Esophagus (tissue), 2 donors: ENCODE measurements around the gene CHST4. TPM values are rescaled to one million over a fixed set of nuclear protein-coding genes. Genes with fewer than 3 reads are reported as not detected.
"Not testable (repeated sequence)": the region's sequence is repeated elsewhere in the genome, so short reads cannot be mapped to it uniquely, and the experiment has no call there.

Source experiments
- H3K27ac ChIP-seq, 2 donors: one replicate each; pipeline ENCODE4 v1.5.1; 2013; ENCODE audit warnings: low read depth in 2 of 2, mild to moderate bottlenecking in 2 of 2, inconsistent platforms in 1 of 2, low read length in 1 of 2, moderate library complexity in 1 of 2
- H3K27me3 ChIP-seq, 2 donors: one replicate each; pipeline ENCODE4 v1.6.1; 2013; ENCODE audit warnings: low read length in 2 of 2, control low read depth in 1 of 2, mild to moderate bottlenecking in 1 of 2; ENCODE audit not compliant: insufficient read depth in 2 of 2, control insufficient read depth in 1 of 2
- H3K36me3 ChIP-seq, 2 donors: one replicate each; pipeline ENCODE4 v1.6.1; 2013; ENCODE audit warnings: low read length in 1 of 2; ENCODE audit not compliant: control insufficient read depth in 2 of 2, insufficient read depth in 2 of 2
- H3K4me1 ChIP-seq, 2 donors: one replicate each; pipeline ENCODE4 v1.6.1; 2013; ENCODE audit warnings: low read length in 1 of 2; ENCODE audit not compliant: control insufficient read depth in 2 of 2, insufficient read depth in 2 of 2
- H3K4me3 ChIP-seq, 2 donors: one replicate each; pipeline ENCODE4 v1.5.1; 2013; ENCODE audit warnings: low read length in 2 of 2, mild to moderate bottlenecking in 2 of 2, low read depth in 1 of 2, moderate library complexity in 1 of 2
- H3K9me3 ChIP-seq, 2 donors: one replicate each; pipeline ENCODE4 v1.6.1; 2013; ENCODE audit warnings: mild to moderate bottlenecking in 2 of 2, low read depth in 1 of 2, low read length in 1 of 2, moderate library complexity in 1 of 2; ENCODE audit not compliant: control insufficient read depth in 2 of 2, insufficient read depth in 1 of 2
- WGBS, 2 donors: extraction: QIAGEN DNeasy Blood & Tissue Kit; methylation state at CpG; one replicate each; pipeline ENCODE4 v1.1.7; 2013; 5-methylcytosine and 5-hydroxymethylcytosine counted together
- polyA plus RNA-seq, 2 donors: library from polyadenylated mRNA; stranded (reverse); fragments of 200-250 nt; gene quantifications; one replicate each; pipeline ENCODE4 v1.2.3, GENCODE V29; 2013
- donor health status: healthy with polysubstance abuse.
- donor health status: Bipolar disorder and iron deficiency.

The CHST4 gene
- polyA plus RNA-seq, 2 donors, result 0.01 TPM; not detected in 1

DNA sequence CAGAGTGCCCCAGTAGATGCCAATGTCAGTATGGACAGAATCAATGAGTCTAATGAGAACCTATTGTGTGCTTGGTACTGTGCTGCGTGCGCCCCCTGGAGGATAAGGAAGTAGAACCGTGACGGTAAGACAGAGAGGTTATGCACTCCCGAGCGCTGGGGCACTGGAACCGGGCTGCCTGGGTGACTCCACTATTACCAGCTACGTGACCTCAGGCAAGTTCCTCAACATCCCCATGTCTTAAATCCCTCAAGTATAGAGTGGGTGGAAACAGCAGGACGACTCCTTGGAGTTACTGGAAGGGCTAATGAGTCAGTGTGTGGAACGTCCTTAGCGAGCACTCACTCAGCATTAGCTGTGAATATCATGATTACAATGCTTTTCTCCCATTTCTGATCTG is 16.2 kb downstream of the CHST4 start:
- 21 to 26% methylated on average over 11 of the region's 11 CpGs for WGBS, 2 donors
- no peaks in the 10 kb centered on the region for H3K4me1 ChIP-seq

DNA sequence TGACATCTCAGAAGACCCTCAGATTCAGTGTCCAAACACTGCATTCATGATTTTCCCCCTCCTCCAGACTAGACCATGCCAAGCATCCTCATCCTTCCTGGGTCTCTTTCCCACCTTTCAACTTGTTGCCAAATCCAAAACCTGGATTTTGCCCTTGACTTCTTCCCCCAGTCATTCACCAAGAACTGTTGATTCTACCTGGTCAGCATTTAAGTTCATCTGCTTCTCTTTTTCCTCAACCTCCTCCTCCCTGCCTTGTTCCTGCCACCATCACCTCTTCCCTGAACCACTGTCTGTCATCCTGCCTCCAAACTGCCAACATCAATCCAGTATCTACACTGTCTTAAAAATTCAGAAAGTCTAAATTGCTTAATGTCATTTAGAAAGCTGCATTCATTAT is 20.9 kb downstream of the CHST4 start:
- H3K36me3 ChIP-seq, result no peaks in the 10 kb centered on the region
- H3K4me3 ChIP-seq, result no peak overlapping the region
- H3K27me3 ChIP-seq, result no peaks in the 10 kb centered on the region
- no peaks in the 10 kb centered on the region for H3K9me3 ChIP-seq
- H3K27ac ChIP-seq, result no peak overlapping the region
- H3K4me1 ChIP-seq, result no peaks in the 10 kb centered on the region

More for the DNA sequence above, 16.2 kb downstream of the CHST4 start:
- no peak overlapping the region for H3K4me3 ChIP-seq
- H3K36me3 ChIP-seq, result no peaks in the 10 kb centered on the region
- no peak overlapping the region for H3K27ac ChIP-seq
- no peaks in the 10 kb centered on the region for H3K9me3 ChIP-seq
- H3K27me3 ChIP-seq, result no peaks in the 10 kb centered on the region

DNA sequence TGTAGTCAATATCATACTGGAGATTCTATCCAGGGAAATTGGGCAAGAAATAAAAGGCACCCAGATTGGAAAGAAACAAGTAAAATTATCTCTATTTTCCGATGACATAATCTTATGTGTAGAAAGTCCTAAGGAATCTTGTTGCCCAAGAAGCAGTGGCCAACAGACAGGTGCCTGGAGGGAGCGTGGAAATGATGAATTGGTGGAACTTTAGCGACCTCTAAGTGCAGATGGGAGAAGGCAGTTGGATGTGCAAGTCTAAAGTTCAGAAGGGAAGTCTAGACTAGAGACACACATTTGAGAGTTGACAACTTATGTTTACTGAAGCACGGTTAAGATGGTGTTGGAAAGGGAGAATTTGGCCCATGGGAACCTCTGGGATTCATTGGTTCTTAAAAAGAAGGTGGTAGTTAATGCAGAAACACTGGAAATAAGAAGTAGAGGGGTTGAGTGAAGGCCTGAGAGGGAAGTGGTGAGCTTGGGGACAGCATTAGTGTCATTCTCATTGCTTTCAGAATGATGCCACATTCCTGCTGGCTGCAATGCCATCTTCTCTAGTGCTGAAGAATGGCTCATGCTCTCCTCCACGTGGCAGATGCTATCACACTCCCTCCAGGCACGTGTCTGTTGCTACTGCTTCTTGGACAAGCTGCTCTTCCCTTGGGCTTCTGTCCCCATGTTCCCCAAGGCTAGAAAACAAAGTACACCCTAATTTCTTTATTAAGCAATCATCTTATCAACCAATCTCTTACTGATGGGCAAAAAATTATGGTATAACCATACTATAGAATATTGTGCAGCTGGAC is 26.7 kb downstream of the CHST4 start:
- no peak overlapping the region for H3K4me3 ChIP-seq
- H3K4me1 ChIP-seq, result no peaks in the 10 kb centered on the region
- H3K36me3 ChIP-seq, result no peaks in the 10 kb centered on the region
- no peaks in the 10 kb centered on the region for H3K9me3 ChIP-seq
- no peak overlapping the region for H3K27ac ChIP-seq
- WGBS, 2 donors, result 37 to 47% methylated on average over 6 of the region's 6 CpGs
- H3K27me3 ChIP-seq, result no peaks in the 10 kb centered on the region

DNA sequence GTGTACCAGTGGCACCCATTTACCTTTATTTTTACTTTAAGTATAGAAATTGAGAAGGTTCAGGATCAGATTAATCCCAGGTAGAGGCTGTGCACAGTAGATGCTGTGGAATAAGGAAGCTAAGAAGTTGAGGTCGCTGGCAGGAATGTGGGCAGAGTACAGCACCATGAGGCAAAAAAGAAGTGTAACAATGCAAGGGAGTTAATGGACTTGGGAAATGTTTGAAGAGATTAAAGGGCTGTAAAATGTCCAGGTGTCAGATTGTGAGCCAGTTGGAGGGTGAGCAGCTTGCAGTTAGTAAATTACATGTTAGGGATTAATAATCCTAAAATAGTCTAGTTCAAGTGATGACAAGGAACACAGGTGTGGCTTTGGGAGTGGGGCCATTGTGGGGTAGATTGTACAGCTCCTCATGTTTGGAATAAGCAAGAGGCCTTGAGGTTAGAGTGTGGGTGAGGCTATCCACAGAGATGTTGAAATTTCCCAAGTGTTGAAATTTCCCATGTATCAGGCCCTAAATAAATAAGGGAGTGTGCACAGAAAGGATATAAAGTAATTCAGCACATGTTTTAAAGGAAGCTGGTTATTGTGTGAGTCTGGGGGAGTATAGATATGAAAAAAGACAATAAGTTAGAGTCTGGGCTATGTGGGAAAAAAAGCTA is 29.1 kb downstream of the CHST4 start:
- WGBS, 2 donors, result 54 to 72% methylated on average over 1 of the region's 1 CpG
- H3K27ac ChIP-seq, result no peak overlapping the region

DNA sequence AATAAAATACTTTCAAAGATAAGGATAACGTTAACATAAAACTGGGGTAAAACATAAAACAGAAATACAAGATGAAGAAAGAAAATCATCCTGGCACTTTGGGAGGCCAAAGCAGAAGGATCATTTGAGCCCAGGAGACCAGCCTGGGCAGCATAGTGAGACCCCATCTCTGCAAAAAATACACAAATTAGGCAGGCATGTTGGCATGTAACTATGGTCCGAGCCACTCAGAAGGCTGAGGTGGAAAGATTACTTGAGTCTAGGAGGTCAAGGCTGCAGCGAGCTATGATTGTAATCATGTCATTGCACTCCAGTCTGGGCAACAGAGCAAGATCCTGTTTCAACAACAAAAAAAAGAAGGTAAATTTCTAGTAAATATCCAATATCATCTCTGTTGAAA is 31.1 kb downstream of the CHST4 start:
- Histone ChIP-seq H3K9me3 (no peaks in the 10 kb centered on the region), H3K4me1 (no peaks in the 10 kb centered on the region), H3K27me3 (no peaks in the 10 kb centered on the region), H3K4me3 (no peak overlapping the region), H3K27ac (no peak overlapping the region), H3K36me3 (no peaks in the 10 kb centered on the region)
- WGBS, 2 donors, result 84 to 93% methylated on average over 3 of the region's 3 CpGs

More for the DNA sequence above, 29.1 kb downstream of the CHST4 start:
- Histone ChIP-seq H3K27me3 (no peaks in the 10 kb centered on the region), H3K36me3 (no peaks in the 10 kb centered on the region), H3K4me1 (no peaks in the 10 kb centered on the region), H3K4me3 (no peak overlapping the region), H3K9me3 (no peaks in the 10 kb centered on the region)

DNA sequence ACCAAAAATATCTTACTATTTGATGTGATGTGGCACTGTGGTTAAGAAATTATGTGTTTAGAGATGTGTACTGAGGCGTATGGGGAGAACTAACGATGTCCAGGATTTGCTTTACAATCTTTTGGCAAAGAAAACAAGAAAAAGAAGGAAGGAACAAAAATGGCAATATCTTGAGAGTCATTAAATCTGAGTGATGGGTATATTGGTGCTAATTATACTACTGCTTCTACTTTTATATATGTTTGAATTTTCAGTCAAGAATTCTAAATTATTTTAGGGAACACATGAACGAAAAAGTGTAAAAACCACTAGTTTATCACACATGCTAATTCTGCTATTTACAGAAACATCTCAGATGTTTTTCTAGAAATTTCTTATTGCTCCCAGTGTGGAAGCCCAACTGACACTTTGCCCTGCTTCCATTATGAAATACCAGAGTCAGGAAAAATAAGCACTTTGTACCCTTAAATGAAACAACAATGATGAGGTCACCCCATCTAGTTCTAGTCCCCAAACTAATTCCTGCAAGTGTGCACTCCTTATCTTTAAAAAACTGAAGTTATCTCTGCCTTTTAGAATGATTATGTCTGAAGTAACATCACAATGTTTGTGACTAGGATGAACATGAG is 31.8 kb downstream of the CHST4 start:
- WGBS, 2 donors, result 69 to 72% methylated on average over 3 of the region's 3 CpGs

DNA sequence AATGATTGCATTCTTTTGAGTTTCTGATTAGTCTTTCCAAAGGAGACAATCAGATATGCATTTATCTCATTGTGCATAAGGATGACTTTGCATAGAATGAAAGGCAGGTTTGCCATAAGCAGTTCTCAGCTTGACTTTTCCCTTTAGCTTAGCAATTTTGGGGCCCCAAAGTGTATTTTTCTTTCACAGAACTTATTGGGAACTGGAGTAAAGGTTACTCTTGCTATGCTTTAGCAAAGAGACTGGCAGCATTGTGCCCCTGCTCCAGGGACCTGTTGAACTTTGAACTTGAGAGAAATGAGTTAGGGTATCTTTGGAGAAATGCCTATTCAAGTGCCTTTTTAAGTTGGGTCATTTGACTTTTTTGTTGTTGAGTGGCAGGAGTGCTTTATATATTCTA is 33.6 kb downstream of the CHST4 start:
- Histone ChIP-seq H3K27ac (no peak overlapping the region), H3K36me3 (no peaks in the 10 kb centered on the region), H3K4me3 (no peak overlapping the region), H3K4me1 (peaks cover 0 to 3% of the 10 kb centered on the region in 2 donors), H3K27me3 (no peaks in the 10 kb centered on the region), H3K9me3 (no peaks in the 10 kb centered on the region)

More for the DNA sequence above, 31.8 kb downstream of the CHST4 start:
- no peak overlapping the region for H3K27ac ChIP-seq
- H3K36me3 ChIP-seq, result no peaks in the 10 kb centered on the region
- no peaks in the 10 kb centered on the region for H3K9me3 ChIP-seq
- H3K4me1 ChIP-seq, result no peaks in the 10 kb centered on the region
- no peak overlapping the region for H3K4me3 ChIP-seq
- H3K27me3 ChIP-seq, result no peaks in the 10 kb centered on the region

DNA sequence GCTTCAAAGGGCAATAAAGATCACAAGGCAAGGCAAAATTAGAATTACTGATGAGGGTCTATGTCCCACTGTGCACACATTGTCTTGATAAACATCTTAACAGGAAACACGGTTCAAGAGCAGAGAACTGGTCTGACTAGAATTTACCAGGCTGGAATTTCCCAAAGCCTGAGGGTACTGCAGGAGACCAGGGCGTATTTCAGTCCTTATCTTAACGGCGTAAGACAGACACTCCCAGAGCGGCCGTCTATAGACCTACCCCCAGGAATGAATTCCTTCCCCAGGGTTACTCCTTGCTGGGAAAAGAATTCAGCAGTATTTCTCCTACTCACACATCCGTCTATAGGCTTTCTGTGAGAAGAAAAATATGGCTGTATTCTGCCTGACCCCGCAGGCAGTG is 35.7 kb downstream of the CHST4 start:
- not testable (repeated sequence) for H3K36me3 ChIP-seq, H3K9me3 ChIP-seq, H3K27me3 ChIP-seq, H3K27ac ChIP-seq, H3K4me1 ChIP-seq, H3K4me3 ChIP-seq
- 82 to 83% methylated on average over 8 of the region's 8 CpGs for WGBS, 2 donors

DNA sequence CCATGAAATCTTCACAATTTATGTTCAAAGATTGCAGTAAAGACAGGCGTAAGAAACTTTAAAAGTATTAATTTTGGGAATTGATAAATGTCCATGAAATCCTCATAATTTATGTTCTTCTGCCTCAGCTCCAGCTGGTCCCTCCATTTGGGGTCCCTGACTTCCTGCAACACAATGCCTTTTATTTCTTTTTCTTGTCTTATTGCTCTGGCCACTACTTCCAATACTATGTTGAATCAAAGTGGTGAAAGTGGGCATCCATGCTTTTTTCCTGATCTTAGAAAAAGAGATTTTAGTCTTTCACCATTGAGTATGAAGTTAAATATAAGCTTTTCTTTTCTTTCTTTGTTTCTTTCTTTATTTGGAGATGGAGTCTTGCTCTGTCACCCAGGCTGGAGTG is 36.3 kb downstream of the CHST4 start:
- H3K27ac ChIP-seq, result no peak overlapping the region
- H3K4me1 ChIP-seq, result peaks cover 0 to 3% of the 10 kb centered on the region in 2 donors
- 96 to 100% methylated on average over 1 of the region's 1 CpG for WGBS, 2 donors
- no peak overlapping the region for H3K4me3 ChIP-seq
- H3K36me3 ChIP-seq, result no peaks in the 10 kb centered on the region
- H3K9me3 ChIP-seq, result no peaks in the 10 kb centered on the region
- no peaks in the 10 kb centered on the region for H3K27me3 ChIP-seq
